GM23338 (cell line): ENCODE measurements around the gene RSPRY1. TPM values are rescaled to one million over a fixed set of nuclear protein-coding genes. Genes with fewer than 3 reads are reported as not detected.

Experiments used
- ATAC-seq: fragments of 200-7000 bp; cut with Tn5 transposase; 3 replicates; pipeline ENCODE4 v1.9.1; 2020
- DNase-seq: peaks from one replicate; pipeline ENCODE4 v3.0.0-alpha.2; 2015; ENCODE audit warnings: low spot score
- H2AFZ ChIP-seq: fragments of 200-600 bp; sonication (generic); 2 replicates; pipeline ENCODE4 v1.8.0; 2016; ENCODE audit warnings: antibody characterized with exemption, mild to moderate bottlenecking, moderate library complexity
- H3F3A ChIP-seq: fragments of 200-600 bp; sonication (generic); replicated peaks from 2 replicates; pipeline ENCODE4 v1.8.0; 2017; ENCODE audit warnings: antibody characterized with exemption, mixed run types, low read depth
- H3K27ac ChIP-seq: fragments of 200-600 bp; sonication (generic); 2 replicates; pipeline ENCODE4 v1.6.1; 2016; ENCODE audit warnings: low read depth
- H3K27me3 ChIP-seq: fragments of 200-600 bp; sonication (generic); 2 replicates; pipeline ENCODE4 v1.8.0; 2016; ENCODE audit warnings: mild to moderate bottlenecking, mixed run types, moderate library complexity; ENCODE audit not compliant: insufficient read depth
- H3K36me3 ChIP-seq: fragments of 200-600 bp; sonication (generic); 2 replicates; pipeline ENCODE4 v1.8.0; 2016; ENCODE audit warnings: mild to moderate bottlenecking; ENCODE audit not compliant: insufficient read depth
- H3K4me1 ChIP-seq: fragments of 200-600 bp; sonication (generic); 2 replicates; pipeline ENCODE4 v1.8.0; 2016; ENCODE audit warnings: mild to moderate bottlenecking, moderate library complexity; ENCODE audit not compliant: insufficient read depth
- H3K4me2 ChIP-seq: fragments of 200-600 bp; sonication (generic); 2 replicates; pipeline ENCODE4 v1.7.1; 2017; ENCODE audit warnings: mixed run types
- H3K4me3 ChIP-seq: fragments of 200-600 bp; sonication (generic); 2 replicates; pipeline ENCODE4 v1.6.1; 2016; ENCODE audit warnings: mixed run types
- H3K79me2 ChIP-seq: fragments of 200-600 bp; sonication (generic); replicated peaks from 2 replicates; pipeline ENCODE4 v1.8.0; 2017; ENCODE audit warnings: mild to moderate bottlenecking; ENCODE audit not compliant: insufficient read depth
- H3K9me2 ChIP-seq: fragments of 200-600 bp; sonication (generic); 2 replicates; pipeline ENCODE4 v1.8.0; 2017; ENCODE audit not compliant: insufficient read depth
- H4K20me1 ChIP-seq: fragments of 200-600 bp; sonication (generic); replicated peaks from 2 replicates; pipeline ENCODE4 v1.8.0; 2017; ENCODE audit warnings: mild to moderate bottlenecking; ENCODE audit not compliant: insufficient read depth
- H3K27ac Mint-ChIP-seq: 2 replicates; pipeline ENCODE4 v1.8.0; 2020; ENCODE audit warnings: inconsistent platforms, mild to moderate bottlenecking, moderate library complexity, mixed read lengths
- H3K27me3 Mint-ChIP-seq: 3 replicates; pipeline ENCODE4 v1.8.0; 2022; ENCODE audit warnings: low read depth, mild to moderate bottlenecking, moderate library complexity, mixed read lengths, inconsistent platforms; ENCODE audit not compliant: insufficient read depth, poor library complexity
- H3K36me3 Mint-ChIP-seq: 3 replicates; pipeline ENCODE4 v1.8.0; 2021; ENCODE audit warnings: low read depth, mild to moderate bottlenecking, inconsistent platforms, moderate library complexity, mixed read lengths
- H3K4me1 Mint-ChIP-seq: 3 replicates; pipeline ENCODE4 v1.8.0; 2020; ENCODE audit warnings: mild to moderate bottlenecking, inconsistent platforms, mixed read lengths
- H3K4me3 Mint-ChIP-seq: 3 replicates; pipeline ENCODE4 v1.8.0; 2021; ENCODE audit warnings: moderate library complexity, mild to moderate bottlenecking, inconsistent platforms, mixed read lengths
- H3K9me3 Mint-ChIP-seq: 3 replicates; pipeline ENCODE4 v1.8.0; 2020; ENCODE audit warnings: moderate library complexity, mild to moderate bottlenecking, inconsistent platforms, mixed read lengths
- CREB1 ChIP-seq: fragments of 250-450 bp; sonication (Bioruptor Pico); IDR thresholded peaks from 2 replicates; pipeline ENCODE4 v1.5.0; 2020; ENCODE audit warnings: low read depth, mild to moderate bottlenecking, moderate library complexity
- ETS1 ChIP-seq: IDR thresholded peaks from 2 replicates; pipeline ENCODE4 v1.6.1; 2016; ENCODE audit warnings: antibody characterized with exemption
- EZH2phosphoT487 ChIP-seq: fragments of 200-600 bp; sonication (generic); IDR thresholded peaks from one replicate; pipeline ENCODE4 v1.8.1; 2018; ENCODE audit warnings: antibody characterized with exemption; ENCODE audit not compliant: unreplicated experiment
- JUNB ChIP-seq: IDR thresholded peaks from one replicate; pipeline ENCODE4 v1.6.1; 2016; ENCODE audit warnings: antibody characterized with exemption; ENCODE audit not compliant: unreplicated experiment
- POLR2AphosphoS5 ChIP-seq: IDR thresholded peaks from 2 replicates; pipeline ENCODE4 v1.6.1; 2016; ENCODE audit warnings: antibody characterized with exemption, low read depth
- REST ChIP-seq: IDR thresholded peaks from one replicate; pipeline ENCODE4 v1.6.1; 2018; ENCODE audit warnings: antibody characterized with exemption; ENCODE audit not compliant: unreplicated experiment
- STAT1 ChIP-seq: IDR thresholded peaks from one replicate; pipeline ENCODE4 v1.6.1; 2016; ENCODE audit warnings: antibody characterized with exemption; ENCODE audit not compliant: unreplicated experiment
- ZNF114 ChIP-seq: fragments of 250-450 bp; sonication (Bioruptor Pico); IDR thresholded peaks from 2 replicates; pipeline ENCODE4 v1.5.0; 2020; ENCODE audit warnings: mild to moderate bottlenecking, moderate library complexity
- ZNF331 ChIP-seq: fragments of 250-450 bp; sonication (Bioruptor Pico); IDR thresholded peaks from 2 replicates; pipeline ENCODE4 v1.5.0; 2020; ENCODE audit warnings: low read depth, mild to moderate bottlenecking, moderate library complexity
- ZNF462 ChIP-seq: fragments of 250-450 bp; sonication (Bioruptor Pico); IDR thresholded peaks from 2 replicates; pipeline ENCODE4 v1.5.0; 2020; ENCODE audit warnings: mild to moderate bottlenecking, moderate library complexity
- polyA plus RNA-seq: library from polyadenylated mRNA; unstranded; fragments of >200 nt; fragmentation: Nextera tagmentation; extraction: Ambion mirVana; gene quantifications from 2 replicates; pipeline ENCODE4 v1.2.1, GENCODE V29; 2016
- total RNA-seq: library from RNA; depleted of rRNA; stranded (reverse); fragments of >200 nt; shearing (Covaris generic); gene quantifications from 2 replicates; pipeline ENCODE4 v1.2.3, GENCODE V29; 2014
- TF ChIP-seq, protein P1 (sequence below), 2 experiments: fragments of 200-600 bp in 1 of 2; sonication (generic) in 1 of 2; conservative IDR thresholded peaks; 2 replicates each; pipeline versions ENCODE4 v1.5.1 to v1.6.1; 2016 to 2017; ENCODE audit warnings: antibody characterized with exemption in 2 of 2, low read depth in 2 of 2, mild to moderate bottlenecking in 2 of 2, moderate library complexity in 1 of 2

The RSPRY1 gene
- total and polyA plus RNA-seq, 2 experiments from 2014 or later, result 25.8 to 35.9 TPM

GRCh38 chr16:57169327-57169726, 16.8 kb upstream of the RSPRY1 start (continued):
- TF ChIP-seq ETS1 (no peak), JUNB (no peak)

DNA sequence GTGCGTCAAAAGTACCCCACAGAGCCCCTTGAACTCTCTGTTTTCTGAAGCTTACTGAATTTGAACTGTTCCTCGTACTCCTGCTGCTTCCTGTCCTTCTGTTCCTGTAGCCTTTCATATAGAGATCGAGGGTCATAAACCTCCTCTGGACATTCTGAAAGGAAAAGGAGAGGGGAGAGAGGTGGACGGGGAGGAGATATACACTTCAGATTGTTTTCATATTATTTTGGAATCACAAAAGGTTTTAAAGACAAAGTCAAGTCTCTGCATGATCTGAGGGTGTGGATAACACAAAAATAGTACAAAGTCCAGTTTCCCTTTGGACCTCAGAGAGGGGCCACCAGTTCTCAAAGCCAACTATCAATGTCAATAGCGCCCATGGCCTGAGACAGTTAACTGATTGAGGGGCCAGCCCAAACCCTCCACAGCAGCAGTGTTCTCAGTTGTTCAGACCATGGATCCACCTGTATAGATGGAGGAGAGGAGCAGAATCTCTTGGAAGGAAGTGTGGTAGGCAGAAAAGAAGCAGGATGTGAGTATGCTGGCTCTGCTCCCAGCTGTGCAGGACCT, 13.3 kb upstream of the RSPRY1 start:
- Mint-ChIP-seq H3K36me3 (peaks cover 35% of the 10 kb centered on the region), H3K27me3 (peaks cover 3% of the 10 kb centered on the region), H3K27ac (no peak overlapping the region), H3K4me3 (no peak overlapping the region), H3K4me1 (peaks cover 3% of the 10 kb centered on the region; the same call in 1 of the 3 replicates), H3K9me3 (no peaks in the 10 kb centered on the region)
- no peaks in the 10 kb centered on the region for H3K9me2 ChIP-seq
- no peak for ATAC-seq
- H3K4me3 ChIP-seq, result no peak overlapping the region
- no peaks in the 10 kb centered on the region for H3K4me1 ChIP-seq
- DNase-seq, result no peak
- no peaks in the 10 kb centered on the region for H3K27me3 ChIP-seq
- H3K4me2 ChIP-seq, result no peak overlapping the region
- no peak overlapping the region for H2AFZ ChIP-seq
- H3K79me2 ChIP-seq, result peaks cover 12% of the 10 kb centered on the region
- H4K20me1 ChIP-seq, result no peaks in the 10 kb centered on the region; the same call in 1 of the 2 replicates
- no peak overlapping the region for H3K27ac ChIP-seq
- H3K36me3 ChIP-seq, result peaks cover 46% of the 10 kb centered on the region
- no peaks in the 10 kb centered on the region for H3F3A ChIP-seq
- TF ChIP-seq ZNF114 (CRISPR knock-in tag), result no peak
- no peak for TF ChIP-seq POLR2AphosphoS5
- no peak for TF ChIP-seq ZNF331 (CRISPR knock-in tag)
- no peak for TF ChIP-seq ETS1
- no peak for TF ChIP-seq STAT1
- TF ChIP-seq EZH2phosphoT487, result no peak
- TF ChIP-seq CREB1 (CRISPR knock-in tag), result no peak
- no peak for TF ChIP-seq JUNB
- TF ChIP-seq, protein P1, sequence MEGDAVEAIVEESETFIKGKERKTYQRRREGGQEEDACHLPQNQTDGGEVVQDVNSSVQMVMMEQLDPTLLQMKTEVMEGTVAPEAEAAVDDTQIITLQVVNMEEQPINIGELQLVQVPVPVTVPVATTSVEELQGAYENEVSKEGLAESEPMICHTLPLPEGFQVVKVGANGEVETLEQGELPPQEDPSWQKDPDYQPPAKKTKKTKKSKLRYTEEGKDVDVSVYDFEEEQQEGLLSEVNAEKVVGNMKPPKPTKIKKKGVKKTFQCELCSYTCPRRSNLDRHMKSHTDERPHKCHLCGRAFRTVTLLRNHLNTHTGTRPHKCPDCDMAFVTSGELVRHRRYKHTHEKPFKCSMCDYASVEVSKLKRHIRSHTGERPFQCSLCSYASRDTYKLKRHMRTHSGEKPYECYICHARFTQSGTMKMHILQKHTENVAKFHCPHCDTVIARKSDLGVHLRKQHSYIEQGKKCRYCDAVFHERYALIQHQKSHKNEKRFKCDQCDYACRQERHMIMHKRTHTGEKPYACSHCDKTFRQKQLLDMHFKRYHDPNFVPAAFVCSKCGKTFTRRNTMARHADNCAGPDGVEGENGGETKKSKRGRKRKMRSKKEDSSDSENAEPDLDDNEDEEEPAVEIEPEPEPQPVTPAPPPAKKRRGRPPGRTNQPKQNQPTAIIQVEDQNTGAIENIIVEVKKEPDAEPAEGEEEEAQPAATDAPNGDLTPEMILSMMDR (conservative IDR thresholded peaks at IDR 0.05; ENCODE audit: low read depth in 2 of 2), result no peak
- TF ChIP-seq ZNF462 (CRISPR knock-in tag), result no peak
- TF ChIP-seq REST, result no peak
